Right lobe of liver (tissue), 4 donors: ENCODE data around the gene GRIA4.

Source experiments
- CTCF ChIP-seq, 4 donors: fragments of 200-600 bp in 3 of 4; fragments of 450-650 bp in 1 of 4; IDR thresholded peaks; one replicate each; pipeline versions ENCODE4 v1.5.1 to v1.8.0; 2016 to 2022; ENCODE audit warnings: antibody characterized with exemption in 4 of 4, mild to moderate bottlenecking in 2 of 4
- POLR2A ChIP-seq: fragments of 450-650 bp; IDR thresholded peaks from one replicate; pipeline ENCODE4 v1.6.1; 2017; ENCODE audit warnings: antibody characterized with exemption, mild to moderate bottlenecking
- donor health status: DM: no; HTN: no; CAD: no.
- donor health status: DM: no; HTN: no; CAD: no.
- donor health status: DM: no; HTN: yes; CAD: no.

- TF ChIP-seq CTCF (IDR thresholded peaks at IDR 0.05) = no peak
- TF ChIP-seq POLR2A = no peak
Observed at GRCh38 chr11:106014620-106015019, 404.7 kb downstream of the GRIA4 start.
